ENCODE measurements around the gene EHD1.

Gene EHD1

GRCh38 chr11:64916040-64916774 lies 37.8 kb upstream of the EHD1 start:
- Mint-ChIP-seq H3K27ac (peak overlapping the region; percentile 94), H3K9me3 (no peaks in the 10 kb centered on the region), H3K4me3 (peak overlapping the region; percentile 91), H3K4me1 (ENCODE audit: low read depth) (peaks cover 26% of the 10 kb centered on the region), H3K27me3 (no peaks in the 10 kb centered on the region), H3K36me3 (ENCODE audit: low read depth) (peaks cover 30% of the 10 kb centered on the region)
- DNase-seq: peak; percentile 54

- Mint-ChIP-seq H3K4me3 (peak overlapping the region; percentile 91), H3K36me3 (ENCODE audit: low read depth) (peaks cover 38% of the 10 kb centered on the region), H3K27me3 (no peaks in the 10 kb centered on the region), H3K9me3 (no peaks in the 10 kb centered on the region), H3K27ac (peak overlapping the region; percentile 94), H3K4me1 (ENCODE audit: low read depth) (peaks cover 26% of the 10 kb centered on the region)
- no peak for DNase-seq
Observed at GRCh38 chr11:64915376-64915887, 37.0 kb upstream of the EHD1 start.

DNA sequence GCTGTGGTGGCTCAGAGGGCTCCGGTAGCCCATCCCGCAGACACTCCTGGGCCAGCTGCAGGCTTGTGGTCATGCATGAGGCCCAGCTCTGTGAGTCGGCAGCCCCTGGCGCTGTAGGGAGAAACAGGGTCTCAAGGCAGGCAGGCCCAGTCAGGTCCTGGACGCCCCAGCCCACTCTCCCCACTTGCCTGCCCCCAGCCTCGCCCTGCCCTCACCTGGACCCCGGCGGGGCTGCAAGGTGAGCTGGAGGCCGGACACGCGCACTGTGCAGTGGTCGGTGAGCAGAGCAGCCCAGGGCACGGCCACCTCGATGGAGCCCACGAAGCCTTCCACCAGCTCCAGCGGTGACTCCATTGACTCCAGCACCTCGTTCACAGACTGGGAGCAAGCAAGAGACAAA lies 35.7 kb upstream of the EHD1 start:
- Mint-ChIP-seq H3K36me3 (ENCODE audit: low read depth) (peaks cover 48% of the 10 kb centered on the region), H3K4me3 (no peak overlapping the region), H3K9me3 (no peaks in the 10 kb centered on the region), H3K27me3 (no peaks in the 10 kb centered on the region), H3K4me1 (ENCODE audit: low read depth) (peaks cover 26% of the 10 kb centered on the region), H3K27ac (no peak overlapping the region)
- no peak for DNase-seq

GRCh38 chr11:64913171-64913727 lies 34.8 kb upstream of the EHD1 start:
- Mint-ChIP-seq H3K36me3 (ENCODE audit: low read depth) (peaks cover 57% of the 10 kb centered on the region), H3K27me3 (no peaks in the 10 kb centered on the region), H3K9me3 (no peaks in the 10 kb centered on the region), H3K4me3 (no peak overlapping the region), H3K4me1 (ENCODE audit: low read depth) (peaks cover 26% of the 10 kb centered on the region), H3K27ac (no peak overlapping the region)
- no peak for DNase-seq

- Mint-ChIP-seq H3K9me3 (no peaks in the 10 kb centered on the region), H3K36me3 (ENCODE audit: low read depth) (peaks cover 69% of the 10 kb centered on the region), H3K27ac (peak overlapping the region; percentile 40), H3K4me3 (no peak overlapping the region), H3K27me3 (no peaks in the 10 kb centered on the region), H3K4me1 (ENCODE audit: low read depth) (peaks cover 16% of the 10 kb centered on the region)
- DNase-seq: no peak
Observed at GRCh38 chr11:64911689-64912088, 33.3 kb upstream of the EHD1 start.

DNA sequence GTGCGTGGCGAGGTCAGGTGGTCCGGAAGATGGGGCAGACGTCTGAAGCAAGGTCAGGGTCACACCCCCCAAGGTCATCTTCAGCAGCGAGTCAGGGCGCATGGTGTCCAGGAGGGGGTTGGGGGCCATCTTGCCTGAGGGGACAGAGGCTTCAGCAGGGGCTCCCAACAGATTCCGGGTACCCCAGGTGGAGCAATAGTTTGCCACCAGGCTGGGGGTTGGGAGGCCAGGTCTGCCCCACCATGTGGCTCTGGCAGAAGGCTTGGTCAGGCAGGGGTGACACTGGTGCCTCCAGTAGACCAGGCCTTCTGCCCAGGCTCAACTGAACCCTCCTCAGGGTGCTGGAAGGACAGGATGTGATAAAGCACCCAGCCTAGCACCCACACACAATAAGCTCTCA lies 32.7 kb upstream of the EHD1 start:
- H3K27me3 Mint-ChIP-seq: no peaks in the 10 kb centered on the region
- H3K36me3 Mint-ChIP-seq (ENCODE audit: low read depth): peaks cover 67% of the 10 kb centered on the region

DNA sequence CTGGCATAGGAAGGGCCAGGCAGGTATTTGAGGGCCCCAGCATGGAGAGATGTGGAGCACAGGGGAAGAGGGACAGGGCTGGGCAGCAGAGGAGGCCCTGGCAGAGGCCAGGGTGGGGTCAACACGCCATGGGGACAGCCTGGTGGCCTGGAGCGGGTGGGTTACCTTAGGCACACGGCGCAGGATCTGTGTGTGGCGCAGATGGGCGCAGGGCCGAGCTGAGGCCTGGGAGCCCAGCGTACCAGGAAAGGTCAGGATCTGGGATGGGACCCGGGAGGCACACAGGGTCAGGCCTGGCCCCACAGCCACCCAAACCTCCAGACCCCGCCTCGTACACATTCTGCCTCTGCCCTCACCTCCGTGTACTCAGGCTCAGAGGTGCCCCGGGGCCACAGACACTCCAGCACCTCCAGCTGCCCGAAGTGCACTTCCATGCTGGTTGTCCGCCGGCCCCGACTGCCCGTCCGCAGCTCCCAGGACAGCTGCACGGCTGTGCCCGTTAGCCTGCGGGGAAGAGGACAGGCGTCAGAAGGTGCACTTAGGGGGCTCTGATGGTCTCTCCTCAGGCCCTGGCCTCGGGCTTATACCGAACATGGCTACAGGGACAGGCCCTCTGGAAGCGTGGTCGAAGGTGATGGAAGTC lies 32.2 kb upstream of the EHD1 start:
- Mint-ChIP-seq H3K27ac (no peak overlapping the region), H3K9me3 (no peaks in the 10 kb centered on the region), H3K36me3 (ENCODE audit: low read depth) (peaks cover 71% of the 10 kb centered on the region), H3K4me3 (no peak overlapping the region), H3K27me3 (no peaks in the 10 kb centered on the region), H3K4me1 (ENCODE audit: low read depth) (peaks cover 6% of the 10 kb centered on the region)
- no peak for DNase-seq

More for the DNA sequence above, 32.7 kb upstream of the EHD1 start:
- H3K27ac Mint-ChIP-seq: peak overlapping the region; percentile 40
- DNase-seq: no peak
- H3K9me3 Mint-ChIP-seq: no peaks in the 10 kb centered on the region
- H3K4me3 Mint-ChIP-seq: no peak overlapping the region
- H3K4me1 Mint-ChIP-seq (ENCODE audit: low read depth): peaks cover 12% of the 10 kb centered on the region

DNA sequence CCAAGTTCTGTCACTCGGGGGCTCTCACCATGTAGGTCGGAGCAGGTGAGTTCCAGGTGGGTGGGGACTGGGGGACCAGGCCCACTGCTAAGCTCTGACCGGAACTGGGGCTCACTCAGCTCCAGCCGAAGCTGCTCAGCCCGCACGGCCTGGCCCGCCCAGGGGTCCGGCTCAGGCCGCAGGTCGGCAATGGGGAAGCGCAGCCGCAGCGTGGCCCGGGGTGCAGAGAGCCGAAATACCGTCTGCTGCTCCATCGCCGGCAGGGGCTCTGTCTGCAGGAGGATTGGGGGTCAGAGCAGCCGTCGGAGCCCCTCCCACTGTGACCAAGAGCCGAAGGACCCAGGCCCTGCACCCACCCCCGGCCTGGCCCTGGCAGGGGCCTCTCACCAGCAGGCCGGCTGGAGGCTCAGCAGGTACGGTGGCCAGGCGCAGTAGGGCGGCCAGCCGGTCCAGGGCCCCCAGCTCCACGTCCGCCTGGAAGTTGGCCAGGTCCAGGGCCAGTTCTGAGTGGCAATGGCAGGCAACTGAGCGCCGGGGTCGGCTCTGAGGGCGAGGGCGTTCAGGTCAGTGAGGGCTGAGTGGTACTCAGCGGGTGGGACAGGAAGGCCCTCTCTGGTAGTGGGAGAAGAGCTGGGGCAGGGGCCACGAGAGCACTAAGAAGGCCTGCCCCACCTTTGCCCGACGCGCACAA lies 31.4 kb upstream of the EHD1 start:
- H3K9me3 Mint-ChIP-seq: no peaks in the 10 kb centered on the region

GRCh38 chr11:64908766-64909165 lies 30.3 kb upstream of the EHD1 start:
- no peak overlapping the region for H3K4me3 Mint-ChIP-seq
- no peaks in the 10 kb centered on the region for H3K4me1 Mint-ChIP-seq (ENCODE audit: low read depth)
- H3K9me3 Mint-ChIP-seq: no peaks in the 10 kb centered on the region
- DNase-seq: no peak
- no peaks in the 10 kb centered on the region for H3K27me3 Mint-ChIP-seq
- H3K27ac Mint-ChIP-seq: no peak overlapping the region
- peaks cover 76% of the 10 kb centered on the region for H3K36me3 Mint-ChIP-seq (ENCODE audit: low read depth)

More for the DNA sequence above, 31.4 kb upstream of the EHD1 start:
- H3K27me3 Mint-ChIP-seq: no peaks in the 10 kb centered on the region
- no peak for DNase-seq
- peaks cover 2% of the 10 kb centered on the region for H3K4me1 Mint-ChIP-seq (ENCODE audit: low read depth)
- peaks cover 78% of the 10 kb centered on the region for H3K36me3 Mint-ChIP-seq (ENCODE audit: low read depth)
- no peak overlapping the region for H3K27ac Mint-ChIP-seq
- no peak overlapping the region for H3K4me3 Mint-ChIP-seq

DNA sequence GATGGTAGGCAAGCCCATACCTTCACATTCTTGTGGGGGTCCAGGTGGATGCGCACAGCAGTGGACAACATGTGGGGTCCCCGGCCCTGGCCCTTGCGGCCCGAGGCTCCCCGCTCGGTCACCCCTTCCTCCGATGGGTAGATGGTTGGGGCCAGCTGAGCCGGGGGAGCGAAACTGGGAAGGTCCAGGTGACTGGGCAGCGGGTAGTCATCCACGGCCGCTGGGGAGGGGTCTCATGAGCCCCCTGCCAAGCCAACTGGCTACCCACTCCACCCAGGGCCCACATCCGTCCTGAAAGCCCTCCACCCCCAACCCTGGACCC lies 27.9 kb upstream of the EHD1 start:
- Mint-ChIP-seq H3K4me1 (ENCODE audit: low read depth) (peaks cover 5% of the 10 kb centered on the region), H3K27ac (no peak overlapping the region), H3K27me3 (no peaks in the 10 kb centered on the region), H3K4me3 (no peak overlapping the region), H3K9me3 (no peaks in the 10 kb centered on the region), H3K36me3 (ENCODE audit: low read depth) (peaks cover 69% of the 10 kb centered on the region)
- no peak for DNase-seq

DNA sequence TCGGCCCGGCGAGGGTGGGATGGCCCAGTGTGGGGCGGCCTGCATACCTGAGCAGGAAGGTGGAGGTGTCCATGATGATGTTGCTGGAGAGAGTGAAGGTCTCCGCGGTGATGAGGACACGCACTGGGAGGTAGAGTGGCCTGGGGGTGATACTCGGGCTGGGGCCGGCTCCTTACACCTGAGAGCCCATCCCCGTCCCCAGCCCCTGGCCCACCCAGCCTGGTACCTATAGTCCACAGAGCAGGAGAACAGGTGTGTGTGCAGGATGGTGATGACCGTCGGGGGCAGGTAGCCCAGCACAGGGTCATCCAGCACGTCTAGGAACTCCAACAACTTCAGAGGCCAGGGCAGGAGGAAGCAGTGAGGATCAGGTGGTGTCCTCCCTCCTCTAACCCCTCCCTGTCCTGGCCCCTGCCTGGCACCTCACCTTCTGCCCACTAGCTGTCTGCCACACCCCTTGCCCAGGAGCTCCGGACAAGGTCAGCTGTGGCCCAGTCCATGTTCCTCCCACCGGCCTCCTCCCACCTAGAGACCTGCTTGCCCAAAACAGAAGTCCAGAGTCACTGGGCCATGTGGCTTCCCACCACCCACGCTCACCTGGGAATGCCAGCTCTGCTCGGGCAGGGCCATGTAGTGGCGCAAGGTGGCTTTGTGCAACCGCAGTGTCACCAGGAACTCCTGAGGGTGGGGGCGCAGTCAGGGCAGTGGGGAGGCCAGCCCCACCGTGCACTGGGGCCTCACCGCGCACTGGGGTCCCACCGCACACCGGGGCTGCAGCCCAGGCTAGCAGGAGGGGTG lies 27.3 kb upstream of the EHD1 start:
- DNase-seq: no peak
- no peaks in the 10 kb centered on the region for H3K27me3 Mint-ChIP-seq
- no peak overlapping the region for H3K4me3 Mint-ChIP-seq
- H3K36me3 Mint-ChIP-seq (ENCODE audit: low read depth): peaks cover 68% of the 10 kb centered on the region
- peaks cover 11% of the 10 kb centered on the region for H3K4me1 Mint-ChIP-seq (ENCODE audit: low read depth)
- H3K9me3 Mint-ChIP-seq: no peaks in the 10 kb centered on the region
- H3K27ac Mint-ChIP-seq: no peak overlapping the region

DNA sequence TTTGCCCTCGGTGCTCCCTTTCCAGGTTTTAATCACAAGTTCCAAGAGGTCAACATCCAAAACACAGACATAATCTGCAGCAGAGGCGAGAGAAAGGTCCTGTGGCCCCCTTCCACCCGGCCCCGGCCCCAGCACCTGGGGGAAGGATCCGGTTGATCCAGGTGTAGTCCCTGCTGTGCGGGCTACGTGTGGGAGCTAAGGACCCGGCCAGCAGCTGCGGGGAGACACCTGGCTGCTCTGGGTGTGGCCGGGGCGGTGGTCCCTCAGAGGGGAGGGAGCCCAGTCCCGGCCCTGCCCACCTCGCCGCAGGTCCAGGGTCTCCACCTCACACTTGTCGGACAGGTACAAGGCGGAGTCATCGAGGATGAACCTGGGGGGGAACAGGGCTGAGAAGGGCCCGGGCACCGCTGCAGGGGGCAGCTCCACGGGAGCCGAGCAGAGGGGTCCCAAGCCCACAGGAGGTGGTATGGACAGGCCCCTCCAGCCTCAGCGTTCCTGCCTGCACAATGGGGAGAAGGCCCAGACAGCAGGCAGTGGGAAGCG lies 24.9 kb upstream of the EHD1 start:
- Mint-ChIP-seq H3K27me3 (no peaks in the 10 kb centered on the region), H3K4me3 (no peak overlapping the region), H3K9me3 (no peaks in the 10 kb centered on the region), H3K27ac (no peak overlapping the region), H3K36me3 (ENCODE audit: low read depth) (peaks cover 63% of the 10 kb centered on the region), H3K4me1 (ENCODE audit: low read depth) (peaks cover 22% of the 10 kb centered on the region)
- no peak for DNase-seq

GRCh38 chr11:64902102-64902900 lies 23.9 kb upstream of the EHD1 start:
- Mint-ChIP-seq H3K9me3 (no peaks in the 10 kb centered on the region), H3K27me3 (no peaks in the 10 kb centered on the region), H3K4me3 (no peak overlapping the region), H3K27ac (no peak overlapping the region), H3K36me3 (ENCODE audit: low read depth) (peaks cover 64% of the 10 kb centered on the region), H3K4me1 (ENCODE audit: low read depth) (peaks cover 22% of the 10 kb centered on the region)
- DNase-seq: no peak
